Suprapubic skin (tissue), 4 donors: ENCODE data around the gene CCDC33.

Experiments used
- CTCF ChIP-seq, 2 donors: fragments of 200-600 bp in 1 of 2; fragments of 450-650 bp in 1 of 2; sonication (generic) in 1 of 2; IDR thresholded peaks; one replicate each; pipeline ENCODE4 v1.5.1; 2016 to 2019; ENCODE audit warnings: antibody characterized with exemption in 2 of 2, mild to moderate bottlenecking in 1 of 2, moderate library complexity in 1 of 2
- EP300 ChIP-seq: sonication (generic); formaldehyde crosslinking; IDR thresholded peaks from one replicate; pipeline ENCODE4 v1.6.1; 2017; ENCODE audit warnings: antibody characterized with exemption
- POLR2A ChIP-seq, 2 donors: fragments of 450-650 bp; IDR thresholded peaks; one replicate each; pipeline ENCODE4 v1.6.1; 2017; ENCODE audit warnings: antibody characterized with exemption in 2 of 2, mild to moderate bottlenecking in 2 of 2, moderate library complexity in 2 of 2
- POLR2AphosphoS5 ChIP-seq, 3 donors: sonication (generic); formaldehyde crosslinking; IDR thresholded peaks; one replicate each; pipeline ENCODE4 v1.6.1; 2017; ENCODE audit warnings: antibody characterized with exemption in 3 of 3

- TF ChIP-seq CTCF (IDR thresholded peaks at IDR 0.05) (no peak), POLR2AphosphoS5 (IDR thresholded peaks at IDR 0.05) (no peak), POLR2A (IDR thresholded peaks at IDR 0.05) (no peak), EP300 (no peak)
These were observed 128.9 kb downstream of the CCDC33 start for GRCh38 chr15:74364936-74365597.
